ENCODE measurements around the gene DEFB131B. TPM values are rescaled to one million over a fixed set of nuclear protein-coding genes. Genes with fewer than 3 reads are reported as not detected.
"Not testable (repeated sequence)": the region's sequence is repeated elsewhere in the genome, so short reads cannot be mapped to it uniquely, and the experiment has no call there.

The DEFB131B gene
- total RNA-seq, 1 donor from 2014 or later, result not detected

DNA sequence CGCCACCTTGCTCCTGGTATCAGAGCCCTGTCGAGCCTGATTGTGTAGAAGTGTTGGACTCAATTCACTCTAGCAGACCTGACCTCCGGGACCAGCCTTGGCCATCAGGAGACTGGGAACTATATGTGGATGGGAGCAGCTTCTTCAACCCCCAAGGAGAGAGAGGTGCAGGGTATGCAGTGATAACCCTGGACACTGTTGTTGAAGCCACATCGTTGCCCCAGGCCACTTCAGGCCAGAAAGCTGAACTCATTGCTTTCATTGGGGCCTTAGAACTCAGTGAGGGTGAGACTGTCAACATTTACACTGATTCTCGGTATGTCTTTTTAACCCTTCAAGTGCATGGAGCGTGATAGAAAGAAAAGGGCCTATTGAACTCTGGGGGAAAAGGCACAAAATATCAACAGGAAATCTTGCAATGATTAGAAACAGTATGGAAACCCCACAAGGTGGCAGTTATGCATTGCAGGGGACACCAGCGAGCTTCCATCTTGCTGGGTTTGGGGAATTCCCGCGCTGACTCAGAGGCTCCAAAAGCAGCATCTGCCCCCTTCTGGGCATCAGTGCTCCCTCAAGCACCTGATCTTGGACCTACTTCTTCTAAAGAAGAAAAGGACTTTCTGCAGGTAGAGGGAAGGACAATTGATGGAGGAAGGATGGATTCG, 33.2 kb downstream of the DEFB131B start:
- DNase-seq (ENCODE audit: low spot score), result not testable (repeated sequence)

DNA sequence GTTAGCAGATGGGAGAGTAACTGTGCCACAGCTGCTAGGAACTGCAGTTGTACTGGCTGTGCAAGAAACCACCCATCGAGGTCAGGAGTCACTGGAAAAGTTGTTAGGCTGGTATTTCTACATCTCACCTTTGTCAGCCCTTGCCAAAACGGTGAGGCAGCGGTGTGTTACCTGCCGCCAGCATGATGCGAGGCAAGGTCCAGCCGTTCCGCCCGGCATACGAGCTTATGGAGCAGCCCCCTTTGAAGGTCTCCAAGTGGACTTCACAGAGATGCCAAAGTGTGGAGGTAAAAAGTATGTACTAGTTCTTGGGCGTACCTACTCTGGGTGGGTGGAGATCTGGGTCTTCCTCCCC, 33.7 kb downstream of the DEFB131B start:
- peak; percentile 55 for DNase-seq (ENCODE audit: low spot score)

DNA sequence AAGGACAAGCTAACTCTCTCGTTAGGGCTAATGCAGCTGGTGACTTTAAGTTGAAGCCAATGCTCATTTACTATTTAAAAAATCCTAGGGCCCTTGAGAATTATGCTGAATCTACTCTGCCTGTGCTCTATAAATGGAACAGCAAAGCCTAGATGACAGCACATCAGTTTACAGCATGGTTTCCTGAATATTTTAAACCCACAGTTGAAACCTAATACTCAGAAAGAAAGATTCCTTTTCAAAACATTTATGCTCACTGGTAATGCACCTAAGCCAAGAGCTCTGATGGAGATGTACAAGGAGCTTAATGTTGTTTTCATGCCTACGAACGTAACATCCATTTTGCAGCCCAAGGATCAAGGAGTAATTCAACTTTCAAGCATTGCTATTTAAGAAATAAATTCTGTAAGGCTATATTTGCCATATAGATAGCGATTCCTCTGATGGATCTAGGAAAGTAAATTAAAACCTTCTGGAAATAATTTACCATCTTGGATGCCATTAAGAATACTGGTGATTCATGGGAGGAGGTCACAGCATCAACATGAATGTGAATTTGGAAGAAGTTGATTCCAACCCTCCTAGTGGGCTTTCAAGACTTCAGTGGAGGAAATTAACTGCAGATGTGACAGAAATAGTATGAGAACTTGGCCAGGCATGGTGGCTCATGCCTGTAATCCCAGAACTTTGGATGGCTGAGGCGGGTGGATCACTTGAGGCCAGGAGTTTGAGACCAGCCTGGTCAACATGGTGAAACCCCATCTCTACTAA, 35.7 kb downstream of the DEFB131B start:
- DNase-seq (ENCODE audit: low spot score), result no peak

DNA sequence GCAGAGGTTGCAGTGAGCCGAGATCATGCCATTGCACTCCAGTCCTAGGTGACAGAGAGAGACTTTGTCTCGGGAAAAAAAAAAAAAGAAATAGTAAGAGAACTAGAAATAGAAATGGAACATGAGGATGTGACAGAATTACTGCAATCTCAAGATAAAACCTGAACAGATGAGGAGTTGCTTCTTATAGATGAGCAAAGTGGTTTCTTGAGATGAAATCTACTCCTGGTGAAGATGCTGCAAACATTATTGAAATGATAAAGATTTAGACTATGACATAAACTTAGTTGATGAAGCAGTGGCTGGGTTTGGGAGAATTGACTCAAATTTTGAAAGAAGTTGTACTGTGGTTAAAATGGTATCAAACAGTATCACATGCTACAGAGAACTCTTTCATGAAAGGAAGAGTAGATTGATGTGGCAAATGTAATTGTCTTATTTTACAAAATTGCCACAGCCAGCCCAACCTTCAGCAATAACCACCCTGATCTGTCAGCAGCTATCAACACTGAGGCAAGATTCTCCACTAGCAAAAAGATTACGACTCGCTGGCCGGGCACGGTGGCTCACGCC, 36.5 kb downstream of the DEFB131B start:
- no peak for DNase-seq (ENCODE audit: low spot score)

DNA sequence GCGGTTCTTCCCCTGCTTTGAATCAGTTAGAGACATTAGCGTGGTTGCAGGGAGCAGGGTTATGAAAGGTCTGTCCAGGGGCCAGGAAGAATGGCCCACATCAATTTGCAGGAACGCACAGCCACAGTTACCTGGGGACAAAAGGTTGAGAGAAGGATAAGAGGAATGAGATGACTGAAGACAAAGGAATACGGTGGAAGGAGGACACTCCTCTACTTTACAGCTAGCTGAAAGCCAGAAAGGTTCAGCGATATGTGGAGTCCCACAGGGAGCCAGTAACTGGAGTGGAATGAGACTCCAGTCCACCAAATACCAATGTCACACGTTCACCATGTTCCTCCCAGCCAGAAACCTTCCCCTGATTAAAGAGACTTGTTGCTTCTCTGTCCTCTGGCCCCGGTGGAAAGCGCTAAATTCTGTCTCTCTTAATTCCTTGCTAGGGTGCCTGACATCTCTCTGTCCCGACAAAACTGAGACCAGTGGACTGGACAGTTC, 39.4 kb downstream of the DEFB131B start:
- DNase-seq (ENCODE audit: low spot score), result no peak

DNA sequence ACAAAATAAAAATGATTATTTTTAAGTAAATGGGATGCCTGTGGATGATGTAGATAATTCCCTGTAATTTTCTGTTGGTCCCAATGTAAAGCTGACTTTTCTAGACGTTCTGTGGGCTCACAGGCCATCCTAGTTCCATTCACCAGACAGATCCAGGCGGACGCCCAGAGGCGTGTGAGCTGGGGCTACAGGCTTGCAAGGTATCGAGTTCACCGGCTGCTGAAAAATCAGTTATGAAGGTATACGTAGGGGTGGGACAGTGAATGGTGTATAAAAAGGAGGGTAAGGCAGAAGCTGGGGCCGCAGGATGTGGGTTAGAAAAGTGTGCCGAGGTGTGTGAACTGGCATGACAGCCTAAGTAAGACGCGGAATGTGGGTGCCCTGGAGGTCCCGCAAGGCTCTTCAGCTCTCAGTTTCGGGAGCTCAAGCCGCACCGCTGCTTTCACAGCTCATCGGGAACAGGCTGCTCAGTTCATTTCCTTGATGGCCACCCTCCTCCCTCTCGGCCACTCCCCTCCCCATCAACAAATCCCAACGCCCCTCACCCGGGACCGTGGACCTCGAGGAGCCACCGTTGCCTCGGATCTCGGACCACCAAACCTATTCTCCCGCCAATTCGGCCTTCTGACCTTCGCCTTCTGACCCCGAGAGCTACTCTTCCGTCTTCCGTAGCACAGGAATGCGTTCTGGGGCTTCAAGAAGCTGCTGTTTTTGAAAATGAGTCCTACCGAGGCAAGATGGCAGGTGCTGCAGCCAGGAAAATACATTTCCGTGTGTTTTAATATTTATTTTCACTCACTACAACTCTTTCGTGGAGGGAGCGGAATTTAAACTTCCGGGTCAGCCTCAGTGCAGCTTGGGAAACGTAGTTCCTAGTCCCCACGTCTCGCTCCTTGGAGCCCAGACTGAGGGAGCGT, 49.8 kb downstream of the DEFB131B start, which contains the start of gene XNDC1N:
Gene XNDC1N, minus strand, starts transcription at position 775 of the 917 bp plus-strand sequence. CDS start 5,241 bp downstream, outside the sequence.
- DNase-seq (ENCODE audit: low spot score), result peak; percentile 57

DNA sequence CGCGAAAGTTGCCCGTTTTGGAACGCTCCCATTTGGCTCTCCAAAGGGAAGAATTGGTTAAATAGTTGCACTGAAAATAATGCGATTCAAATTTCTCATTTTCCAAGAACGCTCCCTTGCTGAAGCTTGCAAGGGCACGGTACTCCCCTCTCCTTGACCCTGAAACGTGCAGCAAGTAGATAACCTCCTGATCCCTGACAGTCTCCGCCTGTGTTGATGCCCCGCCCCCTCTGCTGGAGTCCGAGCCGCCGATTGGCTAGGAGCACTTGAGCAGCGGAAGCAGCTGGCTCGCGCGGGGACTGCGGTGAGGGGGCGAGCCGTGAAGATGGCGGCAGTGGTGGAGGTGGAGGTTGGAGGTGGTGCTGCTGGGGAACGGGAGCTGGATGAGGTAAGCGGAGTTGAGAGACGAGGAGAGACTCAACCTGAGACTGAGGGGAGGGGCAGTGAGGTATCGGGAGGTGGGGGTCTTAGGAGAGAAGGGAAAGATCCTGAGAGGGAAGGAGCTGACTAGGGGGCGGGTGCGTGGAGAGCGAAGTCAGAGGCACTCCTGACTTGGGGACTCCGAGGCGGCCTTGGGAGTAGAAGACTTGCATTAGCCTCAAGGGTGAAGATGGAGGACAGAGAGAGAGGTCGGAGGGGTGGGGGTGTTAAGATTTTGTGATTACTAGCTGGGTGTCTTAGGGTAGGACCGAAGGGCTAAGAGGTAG, 50.6 kb downstream of the DEFB131B start, which contains the start of gene RNF121:
Gene RNF121, plus strand, starts transcription at position 310 of the 707 bp plus-strand sequence. Its CDS starts 16 bp downstream, at position 326.
- peak; percentile 98 for DNase-seq (ENCODE audit: low spot score)

DNA sequence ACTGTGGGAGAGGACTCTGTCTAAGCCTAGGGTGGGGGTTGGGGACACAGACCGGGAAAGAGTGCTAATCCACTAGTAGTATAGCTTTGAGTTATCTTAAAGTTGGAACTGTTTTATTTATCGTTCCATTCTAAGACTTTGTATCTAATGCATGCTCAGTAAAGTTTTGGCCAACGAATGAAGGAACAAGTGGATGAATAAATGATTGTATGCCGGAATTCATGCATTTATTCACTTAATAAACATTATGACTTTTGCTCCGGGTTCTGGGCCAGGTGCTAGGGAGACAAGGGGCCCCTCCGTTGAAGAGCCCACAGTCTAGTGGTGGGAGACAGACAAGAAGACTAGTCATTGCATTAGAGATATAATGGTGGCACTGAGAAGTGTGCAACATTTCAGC, 51.2 kb downstream of the DEFB131B start:
- DNase-seq (ENCODE audit: low spot score), result no peak

DNA sequence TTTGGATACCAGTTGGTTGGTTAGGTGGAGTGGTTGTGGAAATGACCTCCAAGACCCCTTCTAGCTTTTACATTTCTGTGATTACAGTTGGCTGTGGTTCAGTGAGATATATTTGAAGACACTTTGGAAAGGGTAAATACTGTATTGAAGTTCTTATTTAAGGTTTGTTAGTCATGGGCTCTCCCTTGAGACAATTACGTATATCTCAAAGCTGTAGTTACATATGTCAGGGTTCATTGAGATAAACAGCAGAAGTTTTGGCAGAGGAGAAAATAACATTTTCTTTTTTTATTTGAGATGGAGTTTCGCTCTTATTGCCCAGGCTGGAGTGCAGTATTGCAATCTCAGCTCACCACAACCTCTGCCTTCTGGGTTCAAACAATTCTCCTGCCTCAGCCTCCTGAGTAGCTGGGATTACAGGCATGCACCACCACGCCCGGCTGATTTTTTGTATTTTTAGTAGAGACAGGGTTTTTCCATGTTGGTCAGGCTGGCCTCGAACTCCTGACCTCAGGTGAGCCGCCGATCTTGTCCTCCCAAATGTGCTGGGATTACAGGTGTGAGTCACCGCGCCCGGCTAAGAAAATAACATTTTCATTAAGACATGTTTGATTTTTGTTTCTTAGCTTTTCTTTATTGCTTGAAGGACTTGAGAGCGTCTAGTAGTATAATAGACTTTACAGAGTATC, 52.4 kb downstream of the DEFB131B start:
- DNase-seq (ENCODE audit: low spot score), result no peak

DNA sequence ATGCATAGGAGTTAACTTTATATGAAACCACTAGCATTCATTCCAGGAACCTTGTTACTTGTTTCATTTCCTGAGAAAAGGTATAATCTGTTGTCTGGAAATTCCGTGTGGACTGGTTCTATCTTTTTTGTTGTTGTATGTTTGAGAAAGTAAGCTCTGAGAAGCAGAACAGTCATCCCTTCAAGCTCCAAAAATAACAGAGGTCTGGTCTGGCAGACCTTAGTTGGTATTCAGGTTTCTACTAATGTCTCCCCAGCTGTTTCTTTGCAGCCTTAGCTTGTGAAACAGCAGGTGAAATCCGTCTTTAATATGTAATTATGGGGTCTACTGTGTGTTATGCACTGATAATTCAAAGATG, 53.0 kb downstream of the DEFB131B start:
- no peak for DNase-seq (ENCODE audit: low spot score)

DNA sequence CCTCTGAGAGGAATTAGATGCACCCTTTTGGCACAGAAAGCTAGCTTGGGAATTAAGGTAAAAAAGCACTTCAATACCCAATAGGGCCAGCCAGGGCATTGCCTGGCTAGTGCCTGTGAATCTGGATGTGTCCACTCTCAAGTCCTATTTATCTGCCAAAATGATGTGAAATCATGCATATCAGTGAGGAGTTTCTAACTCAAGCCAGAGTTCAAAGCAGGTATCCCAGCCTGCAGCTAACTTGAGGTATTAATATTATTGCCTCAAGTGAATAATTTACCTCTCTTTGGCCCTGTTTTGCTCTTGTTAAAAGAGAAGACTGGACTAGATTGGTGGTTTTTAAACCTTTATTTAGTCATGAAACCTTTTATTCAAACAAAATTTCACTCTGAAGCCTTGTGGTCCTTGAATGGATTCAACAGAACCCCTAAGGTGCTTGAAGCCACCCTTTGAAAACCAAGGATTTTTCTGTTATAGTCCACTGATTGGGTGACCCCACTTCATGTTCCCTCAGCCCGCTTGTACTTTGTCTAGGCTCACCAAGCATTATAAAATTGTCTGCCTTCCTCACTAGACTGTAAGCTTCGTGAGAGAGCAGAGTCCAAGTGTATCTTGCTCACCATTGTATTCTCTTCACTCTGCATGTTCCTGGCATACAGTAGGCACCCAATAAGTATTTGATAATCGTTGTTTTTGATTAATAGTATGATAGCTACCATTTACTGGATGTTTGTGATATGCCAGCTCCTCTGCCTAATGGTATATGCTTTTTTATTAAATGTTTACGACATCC, 55.1 kb downstream of the DEFB131B start:
- no peak for DNase-seq (ENCODE audit: low spot score)

Other genes starting within 250 kb of the DEFB131B start
- gene DEFB108B, start 45.3 kb upstream of the DEFB131B start, total RNA-seq, result not detected
- gene XNDC1N, start 50.1 kb downstream of the DEFB131B start, total RNA-seq, result 16.6 TPM
- 45.2 TPM for gene RNF121, start 50.6 kb downstream of the DEFB131B start, total RNA-seq
- gene IL18BP, start 120.5 kb downstream of the DEFB131B start, total RNA-seq, result 13.1 TPM
- 264 TPM for gene NUMA1, start 202.1 kb downstream of the DEFB131B start, total RNA-seq
- gene LRRC51, start 202.4 kb downstream of the DEFB131B start, total RNA-seq, result 22.4 TPM
- 92.2 TPM for gene LAMTOR1, start 224.8 kb downstream of the DEFB131B start, total RNA-seq
- gene TOMT, start 227.5 kb downstream of the DEFB131B start, total RNA-seq, result not detected
- 43.6 TPM for gene ANAPC15, start 234.2 kb downstream of the DEFB131B start, total RNA-seq

All from ureter (tissue), 1 donor.